ENCODE data around the gene RICTOR.
"Not testable (repeated sequence)": the region's sequence is repeated elsewhere in the genome, so short reads cannot be mapped to it uniquely, and the experiment has no call there.

Gene RICTOR

GRCh38 chr5:39009280-39009679, 64.9 kb downstream of the RICTOR start:
- DNase-seq, result no peak

GRCh38 chr5:39006650-39007049, 67.5 kb downstream of the RICTOR start:
- DNase-seq, result no peak

DNA sequence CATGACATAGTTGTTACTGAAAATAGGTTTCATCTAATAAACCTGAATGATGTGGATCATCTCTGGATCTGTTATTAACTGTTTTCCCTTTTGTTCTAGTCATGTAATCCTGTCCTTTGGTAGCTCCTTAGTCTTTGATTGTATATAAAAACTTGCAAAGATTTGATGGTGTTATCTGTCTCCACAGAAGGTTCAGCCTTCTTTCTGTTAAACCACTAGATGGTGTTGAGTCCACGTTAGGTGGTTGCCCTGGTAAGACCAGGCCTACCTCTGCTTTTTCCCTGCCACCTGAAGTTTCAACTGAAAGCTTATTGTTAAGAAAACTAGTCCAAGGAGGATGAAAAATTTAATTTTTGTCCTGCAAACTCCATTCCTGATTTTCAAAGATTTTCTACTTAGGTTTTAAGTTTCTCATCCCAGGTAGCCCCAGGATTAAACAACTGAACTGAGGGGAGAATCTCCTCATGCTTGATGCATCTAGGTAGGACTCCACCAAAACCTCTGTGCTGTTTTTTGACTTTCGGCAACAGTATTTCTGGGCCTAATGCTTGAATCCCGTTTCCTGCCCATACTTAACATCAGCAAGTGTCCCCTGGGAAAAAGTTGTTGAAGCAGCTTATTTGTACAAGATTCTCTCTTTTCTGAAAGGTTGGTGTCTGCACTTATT, 68.5 kb downstream of the RICTOR start:
- no peak for DNase-seq

GRCh38 chr5:39001683-39002082, 72.5 kb downstream of the RICTOR start:
- DNase-seq, result no peak

DNA sequence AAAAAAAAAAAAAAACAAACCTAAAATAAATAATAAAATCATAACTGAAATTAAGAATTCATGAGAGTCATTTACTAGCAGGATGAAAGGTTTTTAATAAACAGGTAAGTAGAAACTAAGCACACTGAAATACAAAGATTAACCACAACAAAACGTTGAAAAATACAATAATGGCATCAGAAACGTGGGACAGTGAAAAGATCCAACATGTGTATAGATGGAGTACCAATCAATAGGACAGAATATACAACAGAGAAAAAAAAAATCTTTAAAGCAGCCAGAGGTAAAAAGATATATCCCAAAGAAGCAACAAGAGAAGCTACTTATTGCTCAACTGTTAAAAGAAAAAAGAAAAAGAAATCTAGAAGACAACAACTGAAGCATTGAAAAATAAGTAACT, 75.2 kb downstream of the RICTOR start:
- no peak for DNase-seq

GRCh38 chr5:38997591-38997990, 76.6 kb downstream of the RICTOR start:
- no peak for DNase-seq

DNA sequence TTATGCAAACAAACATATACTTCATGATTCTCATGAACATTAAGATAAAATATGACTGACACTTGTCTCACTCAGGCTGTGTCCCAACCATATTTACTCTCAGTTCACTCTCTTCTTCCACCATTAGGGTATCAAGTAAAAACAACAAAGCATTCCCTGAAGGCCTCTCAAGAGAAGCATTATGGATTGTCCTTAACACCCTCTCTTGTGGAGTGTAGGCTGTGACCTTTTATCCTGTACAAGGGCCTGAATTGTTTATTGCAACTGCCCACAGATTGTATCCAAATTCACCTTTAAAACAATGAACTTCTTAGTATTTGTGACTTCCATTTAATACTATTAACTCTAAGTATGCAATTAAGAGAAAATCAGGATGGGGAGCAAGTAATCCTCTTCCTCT, 78.1 kb downstream of the RICTOR start:
- no peak for DNase-seq

DNA sequence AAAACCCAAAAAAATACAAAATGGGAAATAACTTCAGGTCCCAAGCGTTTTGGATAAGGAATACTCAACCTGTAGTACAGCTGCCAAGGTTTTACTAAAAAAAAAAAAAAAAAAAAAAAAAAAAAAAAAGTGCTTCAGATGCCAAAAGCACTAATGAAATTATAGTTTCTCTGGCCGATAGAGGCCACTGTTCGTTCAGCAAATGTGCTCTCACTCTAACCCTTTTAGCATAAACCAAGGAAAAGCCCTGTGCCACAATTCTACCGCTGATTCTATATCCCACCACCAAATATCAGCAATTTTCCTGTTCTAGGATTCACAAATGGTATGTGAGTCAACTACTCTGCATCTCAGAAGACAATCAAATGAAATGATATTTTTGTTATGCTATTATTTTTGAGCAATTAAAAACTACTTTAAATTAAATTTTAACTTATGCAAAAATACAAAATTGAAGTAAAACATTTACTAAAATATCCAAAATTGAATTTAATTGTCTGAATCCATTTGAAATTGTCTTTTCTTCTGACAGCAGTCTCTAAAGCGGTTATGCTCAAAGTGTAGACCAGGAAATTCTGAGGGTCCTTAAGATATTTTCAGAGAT, 79.8 kb downstream of the RICTOR start:
- DNase-seq, result no peak

GRCh38 chr5:38989974-38990719, 84.1 kb downstream of the RICTOR start:
- not testable (repeated sequence) for DNase-seq

DNA sequence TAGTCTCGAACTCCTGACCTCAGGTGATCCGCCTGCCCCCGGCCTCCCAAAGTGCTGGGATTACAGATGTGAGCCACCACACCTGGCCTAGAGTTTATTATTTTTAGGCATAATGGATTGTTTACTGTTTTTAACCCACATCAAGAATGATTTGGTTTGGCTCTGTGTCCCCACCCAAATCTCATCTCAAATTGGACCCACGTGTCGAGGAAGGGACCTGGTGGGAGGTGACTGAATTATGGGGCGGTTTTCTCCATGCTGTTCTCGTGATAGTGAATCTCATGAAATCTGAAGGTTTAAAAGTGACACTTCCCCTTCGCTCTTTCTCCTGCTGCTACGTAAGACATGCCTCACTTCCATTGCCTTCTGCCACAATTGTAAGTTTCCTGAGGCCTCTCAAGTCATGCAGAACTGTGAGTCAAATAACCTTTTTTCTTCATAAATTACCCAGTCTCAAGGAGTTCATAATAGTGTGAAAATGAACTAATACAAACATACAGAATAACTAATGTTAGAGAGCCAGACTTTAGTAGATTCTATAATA, 88.2 kb downstream of the RICTOR start:
- no peak for DNase-seq

DNA sequence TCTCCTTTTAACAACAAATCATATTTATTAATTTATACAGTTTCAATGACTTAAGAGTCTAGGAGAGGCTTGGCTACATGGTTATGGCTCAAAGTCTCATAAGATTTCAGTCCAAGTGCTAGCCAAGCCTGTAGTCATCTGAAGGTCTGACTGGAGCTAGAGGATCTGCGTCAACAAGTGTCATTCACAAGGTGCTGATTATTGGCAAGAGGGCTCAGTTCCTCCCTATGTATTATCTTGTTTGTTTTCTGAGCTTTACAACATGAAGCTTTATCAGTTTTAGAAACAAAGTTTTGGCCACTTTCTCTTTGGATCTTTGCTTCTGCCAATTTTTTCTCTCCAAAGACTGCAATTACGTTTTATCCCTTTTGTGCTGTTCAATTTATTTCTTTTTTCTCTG, 94.7 kb downstream of the RICTOR start:
- no peak for DNase-seq

GRCh38 chr5:38978036-38978435, 96.2 kb downstream of the RICTOR start:
- DNase-seq, result no peak

GRCh38 chr5:38968665-38969064, 105.5 kb downstream of the RICTOR start:
- no peak for DNase-seq

- DNase-seq, result no peak
These were observed 112.5 kb downstream of the RICTOR start for GRCh38 chr5:38961691-38962090.

GRCh38 chr5:38953426-38954012, 120.7 kb downstream of the RICTOR start:
- no peak for DNase-seq

DNA sequence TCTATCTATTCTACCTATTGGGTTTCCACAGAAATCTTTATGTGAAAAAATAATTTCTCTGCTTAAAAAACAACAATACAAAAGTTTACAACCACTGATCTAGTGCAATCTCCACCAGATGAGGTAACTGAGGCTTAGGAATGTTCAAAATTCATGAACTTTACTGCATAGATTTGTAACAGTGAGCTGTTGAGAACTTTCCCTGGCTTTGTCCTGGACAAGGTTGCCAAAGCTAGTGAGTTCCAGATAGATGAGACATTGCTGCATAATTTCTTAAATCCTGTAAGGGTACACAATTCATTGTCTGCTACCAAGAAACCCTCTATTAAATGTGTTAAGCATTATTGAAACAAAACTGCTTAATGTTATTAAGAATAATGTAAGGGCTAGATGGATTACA, 125.7 kb downstream of the RICTOR start:
- DNase-seq, result no peak

- no peak for DNase-seq
These were observed 129.9 kb downstream of the RICTOR start for GRCh38 chr5:38944282-38944681.

DNA sequence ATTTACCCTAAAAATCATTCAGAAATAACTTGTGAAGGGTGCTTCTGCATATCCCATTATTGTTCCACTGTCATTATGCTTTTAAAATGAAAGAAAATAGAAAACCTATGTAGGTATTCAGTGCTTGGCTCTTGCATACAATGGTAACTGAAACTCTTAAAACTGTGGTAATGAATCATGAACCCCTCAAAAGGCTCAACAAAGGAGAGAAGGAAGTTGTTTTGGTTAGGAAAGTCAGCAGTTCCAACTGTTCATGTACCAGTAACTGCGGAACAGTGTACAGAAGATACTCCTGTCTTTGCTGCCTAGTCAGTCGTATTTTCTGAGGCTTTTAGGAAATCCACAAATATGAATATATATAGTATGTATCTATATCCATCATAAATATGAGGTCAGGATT, 132.3 kb downstream of the RICTOR start:
- no peak for DNase-seq

- no peak for DNase-seq
These were observed 133.9 kb downstream of the RICTOR start for GRCh38 chr5:38940230-38940858.

GRCh38 chr5:38938973-38939372, 135.2 kb downstream of the RICTOR start:
- no peak for DNase-seq

DNA sequence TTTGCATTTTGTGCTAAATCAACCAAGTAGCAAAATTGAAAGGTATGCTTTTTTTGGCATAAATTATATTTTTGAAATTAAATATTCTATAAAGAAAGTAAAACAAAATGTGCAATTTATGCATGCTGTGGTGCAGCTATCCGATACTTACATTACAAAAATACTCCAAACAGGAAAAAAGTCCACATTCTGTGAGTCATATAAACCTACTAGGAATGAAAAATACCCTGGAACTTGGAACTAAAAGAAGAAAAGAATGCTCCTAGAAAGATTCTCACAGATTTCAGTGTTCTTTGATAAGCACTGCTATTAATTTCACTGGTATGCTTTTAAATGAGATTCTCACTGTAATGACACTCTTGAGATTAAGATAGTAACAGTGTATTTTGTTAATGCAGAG, 135.8 kb downstream of the RICTOR start:
- DNase-seq, result no peak

DNA sequence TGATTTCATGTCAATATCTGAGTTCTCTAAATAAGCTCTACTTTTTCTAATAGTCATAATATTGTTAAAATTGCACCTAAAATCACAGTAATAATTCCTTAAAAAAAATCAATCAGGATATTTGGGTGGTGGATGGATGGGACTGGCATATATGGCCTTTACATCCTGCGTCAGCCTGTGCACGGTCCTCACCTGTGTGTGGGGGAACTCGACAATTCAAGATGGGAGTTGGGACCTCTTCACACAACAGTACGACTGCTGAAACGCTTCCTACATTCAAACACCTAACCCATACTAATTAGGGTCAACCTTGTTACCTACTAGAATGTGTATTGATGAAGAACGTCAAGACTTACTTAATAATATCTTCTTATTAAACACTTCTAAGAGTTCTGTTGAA, 137.9 kb downstream of the RICTOR start:
- no peak for DNase-seq

DNA sequence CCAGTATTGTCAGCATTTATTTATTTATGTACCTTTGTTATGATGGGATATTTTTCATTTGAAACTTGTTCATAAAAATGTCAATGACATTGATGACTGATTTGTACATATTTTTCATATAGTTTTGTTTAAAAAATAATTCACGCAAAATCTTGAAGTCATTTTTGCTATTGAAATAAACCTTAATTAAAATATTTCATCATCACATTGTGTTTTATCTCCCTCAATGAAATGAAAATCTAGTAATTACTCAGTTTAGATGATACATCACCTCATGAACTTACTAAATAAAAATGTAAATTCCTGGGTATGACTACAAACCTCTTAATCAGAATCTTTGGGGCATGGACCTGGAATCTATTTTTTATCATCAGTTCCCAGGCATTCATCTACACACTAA, 138.8 kb downstream of the RICTOR start:
- no peak for DNase-seq
